GM13977 (cell line): ENCODE data around the gene AUTS2.

Experiments
- DNase-seq: peaks from one replicate; pipeline ENCODE4 v3.0.0; 2012; ENCODE audit warnings: low spot score
- CTCF ChIP-seq: IDR thresholded peaks from 2 replicates; pipeline ENCODE4 v1.5.1; 2012; ENCODE audit warnings: mild to moderate bottlenecking, control low read depth; ENCODE audit not compliant: insufficient read depth; ENCODE audit errors: extremely low read depth, missing control alignments
- in situ Hi-C: fragments of 300-500 bp; cut with MboI; formaldehyde crosslinking; loops from one replicate; pipeline ENCODE4 v1.12.0; 2022; ENCODE audit warnings: low sequenced_read_pairs, low pct_unique_long_range_greater_than_20kb, mixed read lengths, inconsistent platforms; ENCODE audit not compliant: unreplicated experiment

AUTS2 gene

GRCh38 chr7:69757981-69758430 lies 159.7 kb downstream of the AUTS2 start:
- no peak for DNase-seq
- no peak for TF ChIP-seq CTCF
- in situ Hi-C loops, result no loop called here

DNA sequence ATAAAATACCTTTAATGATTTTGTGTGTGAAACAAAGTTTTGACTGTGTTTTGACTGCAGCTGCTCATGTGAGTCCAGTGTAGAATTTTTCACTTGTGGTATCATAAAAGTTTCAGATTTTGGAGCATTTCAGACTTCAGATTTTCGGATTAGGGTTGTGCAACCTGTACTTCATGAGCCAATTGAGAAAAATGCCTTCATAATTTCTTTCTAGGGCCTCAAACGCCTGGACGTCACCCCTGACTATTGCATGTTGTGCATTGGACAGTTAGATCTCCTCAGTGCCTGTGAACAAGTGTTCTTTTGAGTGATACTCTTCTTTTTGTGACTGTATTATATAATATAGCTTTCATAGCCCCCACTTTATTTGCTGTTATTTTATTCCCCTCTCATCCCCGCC lies 161.1 kb downstream of the AUTS2 start:
- no peak for DNase-seq
- TF ChIP-seq CTCF, result no peak
- in situ Hi-C loops, result no loop called here

DNA sequence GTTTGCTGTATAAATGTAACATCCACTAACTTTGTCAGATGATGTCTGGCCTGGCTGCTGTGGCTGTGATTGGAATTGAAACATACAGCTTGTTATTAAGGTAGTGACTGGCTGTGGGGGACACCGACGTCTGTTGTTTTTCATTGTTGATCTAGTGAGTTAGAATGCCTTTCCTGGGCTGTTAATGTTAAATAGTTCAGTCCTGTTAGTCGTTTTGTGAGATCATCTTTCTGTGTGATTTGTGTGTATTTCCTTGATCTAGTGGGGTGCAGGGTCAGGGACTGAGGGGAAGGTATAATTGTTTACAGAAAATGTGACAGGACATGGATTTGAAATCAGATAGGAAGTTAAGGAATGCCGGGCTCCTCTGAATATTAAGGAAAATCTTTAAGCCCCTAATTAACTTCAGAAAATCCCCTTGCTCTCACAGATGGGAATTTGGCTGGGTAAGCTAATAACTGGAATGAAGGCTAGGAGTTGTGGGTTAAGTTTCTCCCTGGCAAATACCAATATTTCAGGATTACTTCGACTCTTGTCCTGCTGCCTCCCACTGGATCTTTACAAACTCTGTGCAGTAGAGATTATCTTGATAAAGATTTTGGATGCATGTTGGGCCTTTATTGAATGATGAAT lies 163.1 kb downstream of the AUTS2 start:
- DNase-seq, result no peak
- TF ChIP-seq CTCF, result no peak
- in situ Hi-C loops, result no loop called here

DNA sequence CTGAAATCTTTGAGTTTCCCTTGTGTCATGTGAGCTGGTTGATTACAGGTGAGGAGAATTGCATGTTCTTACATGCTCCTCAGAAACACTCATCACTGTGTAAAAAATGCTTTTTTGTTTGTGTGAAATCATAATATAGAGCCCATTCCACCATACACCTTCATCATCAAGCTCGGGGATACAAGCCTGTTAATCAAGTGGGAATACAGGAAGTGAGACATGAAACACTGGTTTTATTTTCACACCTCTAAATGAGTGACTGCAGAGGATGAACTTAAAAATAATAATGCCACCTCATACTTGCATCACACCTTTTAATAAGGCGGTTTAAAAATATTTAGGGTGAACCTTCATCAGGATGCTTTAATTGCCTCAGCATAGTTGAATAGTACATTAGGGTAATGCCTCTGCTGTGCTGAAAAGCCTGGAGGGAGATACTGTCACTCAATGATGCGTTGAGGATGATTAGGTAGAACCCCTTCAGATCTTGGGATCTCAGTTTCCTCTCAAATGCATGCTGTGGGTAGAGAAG lies 164.6 kb downstream of the AUTS2 start:
- in situ Hi-C loops, result no loop called here
- TF ChIP-seq CTCF, result no peak
- DNase-seq, result no peak

DNA sequence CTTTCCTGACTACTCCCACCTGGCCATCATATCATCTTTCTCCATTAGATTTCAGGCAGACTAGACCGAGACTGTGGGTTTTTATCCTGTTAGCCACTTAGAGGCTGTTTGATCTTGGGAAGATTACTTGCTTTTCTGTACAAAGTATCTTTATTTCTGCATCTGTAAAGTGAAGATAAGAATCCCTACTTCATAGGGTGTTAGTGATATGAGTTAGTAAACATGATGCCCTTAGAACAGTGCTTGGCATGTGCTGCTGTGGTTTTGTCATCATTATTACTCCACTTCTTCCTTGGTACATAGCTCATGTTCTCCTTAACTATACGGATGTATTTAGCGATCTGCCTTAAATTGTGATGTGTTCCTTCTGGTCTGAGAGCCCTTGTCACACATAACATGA lies 165.2 kb downstream of the AUTS2 start:
- peak; percentile 3 for TF ChIP-seq CTCF
- DNase-seq, result no peak
- in situ Hi-C loops, result no loop called here

DNA sequence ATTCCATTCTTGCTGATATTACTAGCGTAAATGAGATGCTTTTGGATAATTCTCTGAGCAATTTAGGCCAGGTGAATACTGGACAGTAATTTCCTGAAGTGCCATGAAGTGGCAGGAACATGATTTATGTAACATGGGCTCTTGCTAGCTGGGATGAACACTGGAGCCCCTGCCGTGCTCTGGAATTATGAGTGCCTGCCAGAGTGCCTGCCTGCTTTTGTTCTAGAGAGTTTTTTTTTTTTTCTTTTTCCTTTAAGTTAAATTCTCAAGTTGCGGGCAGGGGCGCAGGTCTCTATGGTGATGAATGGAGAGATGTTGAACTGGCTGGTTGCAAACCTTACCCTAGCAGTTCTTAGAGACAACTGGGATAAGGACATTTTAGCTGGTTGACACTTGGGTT lies 165.9 kb downstream of the AUTS2 start:
- DNase-seq, result no peak
- no peak for TF ChIP-seq CTCF
- in situ Hi-C loops, result no loop called here
